Mucosa of descending colon (tissue), 3 donors: Measurements from ENCODE around the gene LEAP2. TPM values are rescaled to one million over a fixed set of nuclear protein-coding genes. Genes with fewer than 3 reads are reported as not detected.

Experiments
- ATAC-seq: fragments of 200-7000 bp; cut with Tn5 transposase; one replicate; pipeline ENCODE4 v1.9.1; 2020; ENCODE audit warnings: mild to moderate bottlenecking, moderate library complexity
- DNase-seq, 3 donors: peaks; one replicate each; pipeline ENCODE4 v3.0.0-alpha.2; 2020
- H3K36me3 ChIP-seq: fragments of 200-600 bp; one replicate; pipeline ENCODE4 v1.8.0; 2021; ENCODE audit warnings: low read depth, mild to moderate bottlenecking
- H3K4me1 ChIP-seq: fragments of 200-600 bp; one replicate; pipeline ENCODE4 v1.8.0; 2021; ENCODE audit warnings: low read depth, mild to moderate bottlenecking
- H3K4me3 ChIP-seq: fragments of 200-600 bp; one replicate; pipeline ENCODE4 v1.8.0; 2021; ENCODE audit warnings: mild to moderate bottlenecking
- H3K9me3 ChIP-seq: fragments of 200-600 bp; one replicate; pipeline ENCODE4 v1.8.0; 2021; ENCODE audit warnings: mild to moderate bottlenecking
- intact Hi-C, 2 donors: fragments of 100-400 bp; cut with DNase I in 1 of 2; cut with micrococcal nuclease in 1 of 2; formaldehyde crosslinking; loops; one replicate each; pipeline versions ENCODE4 v1.11.0 to v1.11.1; 2022; cut with DNase I, micrococcal nuclease
- total RNA-seq, 3 donors: library from RNA; stranded (reverse); fragmentation: NEBNext Ultra II Directional in 2 of 3; extraction: Animal tissue kit (Norgen Biotek cat#: 25700) in 2 of 3; gene quantifications; one replicate each; pipeline versions ENCODE4 v1.2.1 to v1.2.4, GENCODE V29; 2021 to 2023
- TF ChIP-seq, protein P1 (sequence below): fragments of 200-600 bp; IDR thresholded peaks from one replicate; pipeline ENCODE4 v1.8.0; 2022; ENCODE audit warnings: antibody characterized with exemption, mild to moderate bottlenecking
- donor health status: DM: no; HTN: no; CAD: no; lungs with moderate emphysema.
- donor health status: DM: no; HTN: no; CAD: no.
- donor health status: DM: no; HTN: yes; CAD: no.

LEAP2 gene
- total RNA-seq, 3 donors from 2014 or later = 2.9 to 9.9 (median 3.8) TPM

DNA sequence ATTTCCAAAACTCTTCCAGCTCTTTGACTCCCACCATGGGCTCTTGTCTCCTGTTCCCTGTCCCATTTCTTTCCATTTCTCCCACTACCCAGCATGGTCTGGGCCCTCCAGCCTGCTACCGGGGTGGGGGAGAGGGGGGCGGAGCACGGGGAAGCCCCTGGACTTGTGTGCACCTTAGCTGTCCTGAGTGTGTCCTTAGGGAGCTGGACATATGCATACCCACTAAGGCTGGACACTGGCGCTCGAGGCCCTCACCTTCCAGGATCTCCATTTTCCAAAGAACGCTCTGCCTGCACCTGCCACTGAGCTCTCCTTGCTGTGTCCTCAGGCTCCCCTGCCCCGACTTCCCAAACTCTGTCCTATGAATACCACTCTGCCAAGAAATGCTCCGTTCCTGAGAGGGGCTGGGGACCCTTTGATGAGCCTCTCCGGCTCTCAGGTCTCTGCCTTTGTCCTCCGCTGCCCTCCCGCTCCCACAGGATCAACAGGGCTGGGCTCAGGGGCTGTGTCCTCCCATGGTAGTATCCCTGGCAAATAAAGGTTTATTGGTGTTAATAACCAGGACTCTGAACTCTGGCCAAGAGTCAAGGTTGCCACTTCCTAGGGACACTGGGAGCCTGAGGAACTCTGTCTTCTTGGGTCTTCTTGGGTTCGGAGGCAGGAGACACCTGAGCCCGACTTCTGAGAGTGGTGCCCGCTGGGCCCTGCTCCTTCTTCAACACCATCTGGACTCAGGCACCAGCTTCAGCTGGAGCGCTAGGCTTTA is 42.2 kb upstream of the LEAP2 start:
- no peaks in the 10 kb centered on the region for H3K36me3 ChIP-seq
- H3K4me1 ChIP-seq = peaks cover 14% of the 10 kb centered on the region
- no peak overlapping the region for H3K4me3 ChIP-seq
- H3K9me3 ChIP-seq = no peaks in the 10 kb centered on the region
- intact Hi-C loops = no loop called here
- TF ChIP-seq, protein P1, sequence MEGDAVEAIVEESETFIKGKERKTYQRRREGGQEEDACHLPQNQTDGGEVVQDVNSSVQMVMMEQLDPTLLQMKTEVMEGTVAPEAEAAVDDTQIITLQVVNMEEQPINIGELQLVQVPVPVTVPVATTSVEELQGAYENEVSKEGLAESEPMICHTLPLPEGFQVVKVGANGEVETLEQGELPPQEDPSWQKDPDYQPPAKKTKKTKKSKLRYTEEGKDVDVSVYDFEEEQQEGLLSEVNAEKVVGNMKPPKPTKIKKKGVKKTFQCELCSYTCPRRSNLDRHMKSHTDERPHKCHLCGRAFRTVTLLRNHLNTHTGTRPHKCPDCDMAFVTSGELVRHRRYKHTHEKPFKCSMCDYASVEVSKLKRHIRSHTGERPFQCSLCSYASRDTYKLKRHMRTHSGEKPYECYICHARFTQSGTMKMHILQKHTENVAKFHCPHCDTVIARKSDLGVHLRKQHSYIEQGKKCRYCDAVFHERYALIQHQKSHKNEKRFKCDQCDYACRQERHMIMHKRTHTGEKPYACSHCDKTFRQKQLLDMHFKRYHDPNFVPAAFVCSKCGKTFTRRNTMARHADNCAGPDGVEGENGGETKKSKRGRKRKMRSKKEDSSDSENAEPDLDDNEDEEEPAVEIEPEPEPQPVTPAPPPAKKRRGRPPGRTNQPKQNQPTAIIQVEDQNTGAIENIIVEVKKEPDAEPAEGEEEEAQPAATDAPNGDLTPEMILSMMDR = no peak
- ATAC-seq (peak; percentile 35), DNase-seq (peak in 2 of 3 donors; percentile 66 to 76)

DNA sequence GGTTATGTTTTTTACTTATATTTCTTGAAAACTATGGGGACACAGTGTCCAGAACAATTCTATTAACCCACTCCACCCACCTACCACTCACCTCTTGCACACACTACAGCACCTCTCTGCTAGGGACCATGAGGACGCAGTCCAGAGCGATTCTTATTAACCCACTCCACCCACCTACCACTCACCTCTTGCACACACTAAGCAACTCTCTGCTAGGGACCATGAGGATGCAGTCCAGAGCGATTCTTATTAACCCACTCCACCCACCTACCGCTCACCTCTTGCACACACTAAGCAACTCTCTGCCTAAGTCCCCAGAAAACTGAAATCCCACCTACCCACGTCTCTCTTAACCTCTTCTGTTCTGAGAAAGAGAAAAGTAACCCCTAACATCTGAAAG is 40.9 kb upstream of the LEAP2 start:
- peaks cover 21% of the 10 kb centered on the region for H3K4me1 ChIP-seq
- H3K36me3 ChIP-seq = no peaks in the 10 kb centered on the region
- ATAC-seq = no peak
- no peak for DNase-seq
- intact Hi-C loops = no loop called here
- H3K4me3 ChIP-seq = no peak overlapping the region
- no peaks in the 10 kb centered on the region for H3K9me3 ChIP-seq
- TF ChIP-seq, protein P1 = no peak

DNA sequence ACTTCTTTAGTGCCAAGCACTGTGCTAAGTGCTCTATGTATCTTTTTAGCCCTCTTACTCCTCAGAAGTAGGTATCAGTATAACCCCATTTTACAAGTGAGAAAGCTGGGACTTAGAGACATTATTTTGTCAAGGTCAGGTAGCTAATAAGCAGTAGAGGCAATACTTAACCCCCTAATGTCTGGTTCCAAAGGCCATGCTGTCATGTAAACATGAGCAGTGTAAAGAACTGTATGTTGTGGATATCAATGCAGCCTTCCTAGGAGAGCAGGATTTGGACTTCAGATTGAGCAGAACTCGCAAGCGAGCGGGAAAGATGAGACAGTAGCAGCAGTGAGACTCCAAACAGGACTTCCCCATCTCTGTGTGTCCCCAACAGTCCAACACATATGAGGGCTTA is 39.4 kb upstream of the LEAP2 start:
- Histone ChIP-seq H3K9me3 (no peaks in the 10 kb centered on the region), H3K36me3 (no peaks in the 10 kb centered on the region), H3K4me1 (peaks cover 27% of the 10 kb centered on the region), H3K4me3 (no peak overlapping the region)
- ATAC-seq (no peak), DNase-seq (no peak)
- intact Hi-C loops = no loop called here
- TF ChIP-seq, protein P1 = no peak

DNA sequence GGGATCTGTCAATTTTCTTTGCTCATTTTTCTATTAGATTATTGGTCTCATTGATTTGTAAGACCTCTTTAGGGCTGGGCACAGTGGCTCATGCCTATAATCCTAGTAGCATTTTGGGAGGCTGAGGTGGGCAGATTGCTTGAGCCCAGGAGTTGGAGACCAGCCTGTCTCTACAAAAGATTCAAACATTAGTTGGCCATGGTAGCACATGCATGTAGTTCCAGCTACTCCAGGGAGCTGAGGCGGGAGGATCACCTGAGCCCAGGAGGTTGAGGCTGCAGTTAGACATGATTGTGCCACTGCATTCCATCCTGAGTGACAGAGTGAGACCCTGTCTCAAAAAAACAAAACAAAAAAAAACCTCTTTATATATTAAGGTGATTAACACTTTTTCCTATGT is 36.6 kb upstream of the LEAP2 start:
- Histone ChIP-seq H3K36me3 (no peaks in the 10 kb centered on the region), H3K9me3 (no peaks in the 10 kb centered on the region), H3K4me3 (no peak overlapping the region), H3K4me1 (peaks cover 44% of the 10 kb centered on the region)
- intact Hi-C loops = no loop called here
- no peak for ATAC-seq
- TF ChIP-seq, protein P1 = no peak
- DNase-seq = no peak

DNA sequence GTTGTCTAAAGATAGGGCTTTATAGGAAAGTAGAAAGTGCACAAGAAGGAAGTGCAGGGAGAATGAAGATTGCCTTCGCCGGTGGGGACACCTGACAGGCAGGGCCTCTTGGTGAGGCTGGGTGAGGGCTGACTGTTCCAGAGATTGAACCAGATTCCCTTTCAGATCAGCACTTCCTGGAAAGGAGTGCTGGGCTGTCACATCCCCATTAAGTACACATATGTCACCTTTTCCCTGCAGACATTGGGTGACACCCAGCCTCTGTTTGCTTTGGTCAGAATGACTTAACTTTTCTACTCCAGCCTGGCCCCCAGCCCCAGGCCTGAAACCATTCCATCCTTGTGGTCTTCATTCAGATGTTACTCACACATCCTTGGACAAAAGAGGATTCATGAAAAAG is 35.6 kb upstream of the LEAP2 start:
- Histone ChIP-seq H3K4me3 (no peak overlapping the region), H3K9me3 (no peaks in the 10 kb centered on the region), H3K4me1 (peaks cover 44% of the 10 kb centered on the region), H3K36me3 (no peaks in the 10 kb centered on the region)
- peak; percentile 88 for ATAC-seq
- intact Hi-C loops = no loop called here
- TF ChIP-seq, protein P1 = no peak
- DNase-seq = peak; percentile 75 to 81 (median 78)
